Parathyroid adenoma (tissue), 2 donors: ENCODE data around the gene CD300LG.

Experiments
- H2AFZ ChIP-seq: fragments of 300-600 bp; sonication (generic); one replicate; pipeline ENCODE4 v1.7.0; 2017; ENCODE audit warnings: antibody characterized with exemption, mild to moderate bottlenecking
- H3K27ac ChIP-seq: fragments of 300-600 bp; sonication (generic); one replicate; pipeline ENCODE4 v1.7.0; 2017
- H3K27me3 ChIP-seq: fragments of 300-600 bp; sonication (generic); one replicate; pipeline ENCODE4 v1.7.0; 2017; ENCODE audit warnings: low read length; ENCODE audit not compliant: control insufficient read depth, insufficient read depth
- H3K36me3 ChIP-seq: fragments of 300-600 bp; sonication (generic); one replicate; pipeline ENCODE4 v1.7.0; 2017; ENCODE audit warnings: low read length; ENCODE audit not compliant: control insufficient read depth, insufficient read depth
- H3K4me1 ChIP-seq: fragments of 300-600 bp; sonication (generic); one replicate; pipeline ENCODE4 v1.7.0; 2017; ENCODE audit warnings: control low read depth
- H3K4me2 ChIP-seq: fragments of 300-600 bp; sonication (generic); one replicate; pipeline ENCODE4 v1.7.0; 2017; ENCODE audit warnings: low read length
- H3K4me3 ChIP-seq: fragments of 300-600 bp; sonication (generic); one replicate; pipeline ENCODE4 v1.7.0; 2017; ENCODE audit warnings: low read depth, low read length
- H3K79me2 ChIP-seq: fragments of 300-600 bp; sonication (generic); one replicate; pipeline ENCODE4 v1.7.0; 2017; ENCODE audit warnings: control low read depth
- H3K9ac ChIP-seq: fragments of 300-600 bp; sonication (generic); one replicate; pipeline ENCODE4 v1.7.0; 2017; ENCODE audit warnings: mild to moderate bottlenecking
- H3K9me3 ChIP-seq: fragments of 300-600 bp; sonication (generic); one replicate; pipeline ENCODE4 v1.7.0; 2017; ENCODE audit warnings: low read length; ENCODE audit not compliant: control insufficient read depth
- TF ChIP-seq, protein P1 (sequence below): fragments of 300-600 bp; sonication (generic); IDR thresholded peaks from one replicate; pipeline ENCODE4 v1.7.0; 2017; ENCODE audit warnings: antibody characterized with exemption, mild to moderate bottlenecking
- donor health status: primary hyperparathyroidism.

The CD300LG gene

DNA sequence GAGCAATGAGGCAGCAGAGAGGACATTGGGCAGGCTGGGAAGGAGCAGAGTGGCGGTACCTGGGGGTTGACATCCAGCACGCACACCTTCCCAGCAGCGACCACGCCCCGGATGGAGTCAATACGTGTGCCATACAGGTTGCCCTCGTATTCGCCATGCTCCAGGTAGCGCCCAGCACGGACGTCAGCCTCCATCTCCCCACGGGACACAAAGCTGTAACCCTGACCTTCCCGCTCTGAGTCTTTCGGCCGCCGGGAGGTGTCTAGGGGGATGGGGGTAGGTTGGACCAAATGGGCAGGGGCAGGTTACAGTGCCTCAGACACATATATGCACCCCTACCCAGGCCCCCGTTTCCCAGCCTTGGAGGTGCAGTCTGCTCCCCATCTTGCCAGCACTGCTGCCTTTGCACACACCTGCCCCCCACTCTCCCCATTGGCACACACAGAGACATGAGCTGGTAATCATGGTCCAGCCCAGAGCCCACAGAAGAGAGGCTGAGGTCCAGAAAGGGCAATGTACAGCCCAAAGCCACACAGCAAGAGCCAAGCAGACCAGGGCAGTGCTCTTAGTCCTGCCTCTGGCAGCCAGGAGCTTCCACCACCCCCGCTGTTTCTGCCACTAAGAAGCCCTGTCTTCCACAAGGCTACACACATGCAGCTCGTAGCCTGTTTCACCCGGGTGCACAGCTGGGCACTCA is 32.9 kb downstream of the CD300LG start:
- TF ChIP-seq, protein P1, sequence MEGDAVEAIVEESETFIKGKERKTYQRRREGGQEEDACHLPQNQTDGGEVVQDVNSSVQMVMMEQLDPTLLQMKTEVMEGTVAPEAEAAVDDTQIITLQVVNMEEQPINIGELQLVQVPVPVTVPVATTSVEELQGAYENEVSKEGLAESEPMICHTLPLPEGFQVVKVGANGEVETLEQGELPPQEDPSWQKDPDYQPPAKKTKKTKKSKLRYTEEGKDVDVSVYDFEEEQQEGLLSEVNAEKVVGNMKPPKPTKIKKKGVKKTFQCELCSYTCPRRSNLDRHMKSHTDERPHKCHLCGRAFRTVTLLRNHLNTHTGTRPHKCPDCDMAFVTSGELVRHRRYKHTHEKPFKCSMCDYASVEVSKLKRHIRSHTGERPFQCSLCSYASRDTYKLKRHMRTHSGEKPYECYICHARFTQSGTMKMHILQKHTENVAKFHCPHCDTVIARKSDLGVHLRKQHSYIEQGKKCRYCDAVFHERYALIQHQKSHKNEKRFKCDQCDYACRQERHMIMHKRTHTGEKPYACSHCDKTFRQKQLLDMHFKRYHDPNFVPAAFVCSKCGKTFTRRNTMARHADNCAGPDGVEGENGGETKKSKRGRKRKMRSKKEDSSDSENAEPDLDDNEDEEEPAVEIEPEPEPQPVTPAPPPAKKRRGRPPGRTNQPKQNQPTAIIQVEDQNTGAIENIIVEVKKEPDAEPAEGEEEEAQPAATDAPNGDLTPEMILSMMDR = no peak
- H3K4me2 ChIP-seq = no peak overlapping the region
- H3K27ac ChIP-seq = no peak overlapping the region
- no peak overlapping the region for H3K9ac ChIP-seq
- no peak overlapping the region for H3K4me3 ChIP-seq
- peaks cover 2% of the 10 kb centered on the region for H3K79me2 ChIP-seq
- H2AFZ ChIP-seq = no peak overlapping the region
- peaks cover 5% of the 10 kb centered on the region for H3K4me1 ChIP-seq
- no peaks in the 10 kb centered on the region for H3K36me3 ChIP-seq
- H3K27me3 ChIP-seq = no peaks in the 10 kb centered on the region
- no peaks in the 10 kb centered on the region for H3K9me3 ChIP-seq

DNA sequence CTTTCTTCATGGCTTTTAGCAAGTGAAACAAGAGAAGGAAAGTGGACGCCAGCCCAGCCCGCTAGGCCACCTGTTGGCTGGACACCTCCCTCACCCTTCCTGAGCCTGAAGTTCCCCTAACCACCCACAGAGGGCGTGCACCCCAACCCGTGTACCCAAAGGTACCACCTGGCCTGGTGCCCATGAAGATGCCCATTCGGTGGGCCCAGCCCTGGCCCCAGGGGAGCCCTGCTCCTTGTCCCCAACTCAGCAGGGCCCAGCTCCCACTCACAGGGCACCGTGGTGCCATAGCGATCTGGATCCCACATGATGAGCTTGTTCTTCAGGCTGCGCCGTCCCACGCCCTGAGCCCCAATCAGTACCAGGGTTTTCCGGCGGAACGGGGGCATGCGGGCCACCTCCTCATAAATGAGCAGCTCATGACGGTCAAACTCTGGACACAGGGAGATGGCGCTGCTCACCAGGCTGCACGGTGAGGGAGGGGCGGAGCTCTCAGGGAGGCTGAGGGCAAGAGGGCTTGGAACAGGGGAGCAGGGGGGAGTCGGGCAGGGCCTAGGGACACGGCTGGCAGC is 33.5 kb downstream of the CD300LG start:
- TF ChIP-seq, protein P1 = peak; percentile 80

DNA sequence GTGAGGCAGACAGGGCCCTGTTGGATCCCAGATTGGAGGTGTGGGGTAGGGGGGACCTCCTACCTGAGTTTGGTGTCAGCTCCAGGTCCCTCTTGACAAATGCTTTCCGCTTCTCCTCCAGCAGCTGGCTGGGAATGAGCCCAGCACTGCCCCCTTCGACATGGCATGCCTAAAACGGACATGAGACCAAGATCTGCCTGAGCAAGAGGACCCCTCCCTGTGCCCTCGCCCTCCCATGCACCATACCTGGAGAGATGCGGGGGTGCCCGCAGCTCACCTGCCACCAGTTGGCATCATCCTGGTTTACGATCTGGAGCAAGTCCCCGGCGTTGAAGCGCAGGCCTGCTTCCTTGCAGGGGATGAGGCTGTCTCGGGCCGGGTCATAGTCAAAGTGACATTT is 34.2 kb downstream of the CD300LG start:
- no peak overlapping the region for H3K9ac ChIP-seq
- H3K4me2 ChIP-seq = no peak overlapping the region
- H3K4me3 ChIP-seq = no peak overlapping the region
- H2AFZ ChIP-seq = no peak overlapping the region
- no peaks in the 10 kb centered on the region for H3K27me3 ChIP-seq
- peaks cover 2% of the 10 kb centered on the region for H3K79me2 ChIP-seq
- peaks cover 5% of the 10 kb centered on the region for H3K4me1 ChIP-seq
- H3K36me3 ChIP-seq = no peaks in the 10 kb centered on the region
- TF ChIP-seq, protein P1 = no peak
- no peaks in the 10 kb centered on the region for H3K9me3 ChIP-seq
- H3K27ac ChIP-seq = no peak overlapping the region

More for the DNA sequence above, 33.5 kb downstream of the CD300LG start:
- Histone ChIP-seq H3K36me3 (no peaks in the 10 kb centered on the region), H3K4me3 (no peak overlapping the region), H3K9ac (no peak overlapping the region), H2AFZ (no peak overlapping the region), H3K9me3 (no peaks in the 10 kb centered on the region), H3K79me2 (peaks cover 2% of the 10 kb centered on the region), H3K27ac (no peak overlapping the region), H3K27me3 (no peaks in the 10 kb centered on the region), H3K4me2 (no peak overlapping the region), H3K4me1 (peaks cover 5% of the 10 kb centered on the region)

DNA sequence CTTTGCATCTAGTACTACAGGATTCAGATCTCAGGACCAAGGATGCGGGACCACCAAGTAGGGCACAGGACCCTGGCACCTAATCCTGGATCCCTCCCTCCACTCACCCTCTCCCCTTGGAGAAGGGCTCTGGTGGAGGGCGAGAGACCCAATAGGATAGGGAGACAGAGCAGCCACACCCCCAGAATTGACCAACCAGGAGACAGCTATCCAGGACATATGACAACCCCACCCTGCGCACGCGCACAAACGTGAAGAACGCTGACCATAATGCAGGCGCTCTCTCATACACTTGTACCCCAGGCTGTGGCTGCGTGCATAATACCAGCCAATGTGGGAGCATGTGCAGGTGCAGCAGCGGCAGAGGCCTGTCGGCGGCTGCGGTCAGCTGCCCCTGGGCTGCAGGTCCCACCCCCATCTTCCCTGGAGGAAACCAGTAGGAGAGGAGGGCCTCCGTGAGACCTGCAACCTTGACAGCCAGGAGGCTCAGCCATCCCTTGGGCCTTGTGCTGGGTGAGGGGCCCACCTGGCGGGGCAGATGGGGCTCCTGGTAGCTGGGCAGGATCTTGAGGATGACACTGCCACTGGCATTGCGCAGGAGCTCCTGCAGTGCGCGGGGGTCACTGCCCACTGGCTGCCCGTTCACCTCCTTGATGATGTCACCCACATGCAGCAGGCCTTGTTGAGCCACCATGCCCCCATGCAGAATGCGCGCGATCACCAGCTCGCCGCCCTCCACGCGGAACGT is 35.0 kb downstream of the CD300LG start:
- Histone ChIP-seq H2AFZ (no peak overlapping the region), H3K4me3 (no peak overlapping the region), H3K27me3 (no peaks in the 10 kb centered on the region), H3K79me2 (peaks cover 2% of the 10 kb centered on the region), H3K9ac (no peak overlapping the region), H3K4me2 (no peak overlapping the region), H3K27ac (no peak overlapping the region), H3K9me3 (no peaks in the 10 kb centered on the region), H3K36me3 (no peaks in the 10 kb centered on the region), H3K4me1 (peaks cover 5% of the 10 kb centered on the region)
- TF ChIP-seq, protein P1 = no peak
